ENCODE measurements around the gene AGAP1. TPM values are rescaled to one million over a fixed set of nuclear protein-coding genes. Genes with fewer than 3 reads are reported as not detected.

AGAP1 gene
- total RNA-seq, 6 experiments from 2014 or later, result 14.1 to 16.0 (median 15.1) TPM

DNA sequence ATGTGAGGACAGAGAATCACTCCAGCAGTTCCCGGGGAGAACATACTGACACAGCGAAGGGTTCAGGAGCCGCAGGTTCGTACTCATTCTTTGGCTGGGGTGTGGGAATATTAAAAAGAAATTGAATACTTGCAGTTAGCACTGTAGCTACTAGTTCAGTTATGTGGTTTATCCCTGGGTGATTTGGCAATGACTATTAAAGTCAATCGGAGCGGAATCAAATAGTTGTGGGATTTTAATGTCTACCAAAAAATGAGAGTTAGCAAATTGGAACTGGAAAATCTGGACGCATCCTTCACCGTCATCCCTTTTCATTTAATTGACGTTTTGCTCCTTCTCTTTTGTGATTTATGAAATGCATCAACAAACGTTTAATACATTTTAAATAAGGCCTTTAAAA is 623.6 kb downstream of the AGAP1 start:
- H3K9me3 Mint-ChIP-seq, result peaks cover 15% of the 10 kb centered on the region

GRCh38 chr2:236117861-236118269 is 624.0 kb downstream of the AGAP1 start:
- TF ChIP-seq, protein P1, sequence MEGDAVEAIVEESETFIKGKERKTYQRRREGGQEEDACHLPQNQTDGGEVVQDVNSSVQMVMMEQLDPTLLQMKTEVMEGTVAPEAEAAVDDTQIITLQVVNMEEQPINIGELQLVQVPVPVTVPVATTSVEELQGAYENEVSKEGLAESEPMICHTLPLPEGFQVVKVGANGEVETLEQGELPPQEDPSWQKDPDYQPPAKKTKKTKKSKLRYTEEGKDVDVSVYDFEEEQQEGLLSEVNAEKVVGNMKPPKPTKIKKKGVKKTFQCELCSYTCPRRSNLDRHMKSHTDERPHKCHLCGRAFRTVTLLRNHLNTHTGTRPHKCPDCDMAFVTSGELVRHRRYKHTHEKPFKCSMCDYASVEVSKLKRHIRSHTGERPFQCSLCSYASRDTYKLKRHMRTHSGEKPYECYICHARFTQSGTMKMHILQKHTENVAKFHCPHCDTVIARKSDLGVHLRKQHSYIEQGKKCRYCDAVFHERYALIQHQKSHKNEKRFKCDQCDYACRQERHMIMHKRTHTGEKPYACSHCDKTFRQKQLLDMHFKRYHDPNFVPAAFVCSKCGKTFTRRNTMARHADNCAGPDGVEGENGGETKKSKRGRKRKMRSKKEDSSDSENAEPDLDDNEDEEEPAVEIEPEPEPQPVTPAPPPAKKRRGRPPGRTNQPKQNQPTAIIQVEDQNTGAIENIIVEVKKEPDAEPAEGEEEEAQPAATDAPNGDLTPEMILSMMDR (IDR thresholded peaks at IDR 0.05), result no peak
- H3K4me3 Mint-ChIP-seq, result no peak overlapping the region
- peaks cover 10% of the 10 kb centered on the region; the same call in 1 of the 2 replicates for H3K9me3 Mint-ChIP-seq
- DNase-seq, result no peak
- no peaks in the 10 kb centered on the region for H3K4me1 Mint-ChIP-seq (ENCODE audit: low read depth)
- no peaks in the 10 kb centered on the region; the same call in 1 of the 2 replicates for H3K27me3 Mint-ChIP-seq (ENCODE audit: insufficient read depth)
- H3K27ac Mint-ChIP-seq, result no peak overlapping the region
- peaks cover 8% of the 10 kb centered on the region for H3K36me3 Mint-ChIP-seq (ENCODE audit: low read depth)

More for the DNA sequence above, 623.6 kb downstream of the AGAP1 start:
- Mint-ChIP-seq H3K4me1 (ENCODE audit: low read depth) (no peaks in the 10 kb centered on the region), H3K4me3 (no peak overlapping the region), H3K36me3 (ENCODE audit: low read depth) (peaks cover 13% of the 10 kb centered on the region), H3K27ac (no peak overlapping the region), H3K27me3 (ENCODE audit: insufficient read depth) (no peaks in the 10 kb centered on the region; the same call in 1 of the 2 replicates)
- TF ChIP-seq, protein P1 (IDR thresholded peaks at IDR 0.05), result no peak
- DNase-seq, result no peak

DNA sequence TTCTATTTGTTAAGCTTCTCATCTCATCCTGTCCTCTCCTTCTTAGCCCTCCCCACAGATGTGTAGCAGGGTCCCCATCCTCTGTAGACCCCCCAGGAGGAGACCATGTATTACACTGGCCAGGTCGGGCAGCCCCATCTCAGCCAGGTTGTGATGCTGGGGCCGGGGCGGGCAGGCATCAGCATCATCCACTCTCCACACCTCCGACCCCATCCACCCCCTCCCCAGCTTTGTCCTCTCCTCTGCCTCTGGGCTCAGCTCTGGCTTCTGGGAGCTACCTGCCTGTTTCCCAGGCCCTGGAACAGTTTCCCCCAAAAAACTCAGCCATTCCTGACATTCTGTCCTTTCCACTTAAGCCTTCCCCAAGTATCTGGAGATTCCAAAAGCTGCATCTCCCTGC is 625.2 kb downstream of the AGAP1 start:
- peaks cover under 1% of the 10 kb centered on the region; the same call in 1 of the 2 replicates for H3K9me3 Mint-ChIP-seq
- no peaks in the 10 kb centered on the region; the same call in 1 of the 2 replicates for H3K27me3 Mint-ChIP-seq (ENCODE audit: insufficient read depth)
- no peaks in the 10 kb centered on the region for H3K4me1 Mint-ChIP-seq (ENCODE audit: low read depth)
- peaks cover 6% of the 10 kb centered on the region; the same call in 1 of the 2 replicates for H3K36me3 Mint-ChIP-seq (ENCODE audit: low read depth)
- TF ChIP-seq, protein P1 (IDR thresholded peaks at IDR 0.05), result no peak
- no peak for DNase-seq
- no peak overlapping the region for H3K27ac Mint-ChIP-seq
- no peak overlapping the region for H3K4me3 Mint-ChIP-seq

GRCh38 chr2:236119476-236119875 is 625.6 kb downstream of the AGAP1 start:
- Mint-ChIP-seq H3K4me3 (no peak overlapping the region), H3K9me3 (no peaks in the 10 kb centered on the region; the same call in 1 of the 2 replicates), H3K36me3 (ENCODE audit: low read depth) (peaks cover 6% of the 10 kb centered on the region; the same call in 1 of the 2 replicates), H3K27ac (no peak overlapping the region), H3K4me1 (ENCODE audit: low read depth) (no peaks in the 10 kb centered on the region), H3K27me3 (ENCODE audit: insufficient read depth) (no peaks in the 10 kb centered on the region; the same call in 1 of the 2 replicates)
- DNase-seq, result no peak
- TF ChIP-seq, protein P1 (IDR thresholded peaks at IDR 0.05), result no peak

DNA sequence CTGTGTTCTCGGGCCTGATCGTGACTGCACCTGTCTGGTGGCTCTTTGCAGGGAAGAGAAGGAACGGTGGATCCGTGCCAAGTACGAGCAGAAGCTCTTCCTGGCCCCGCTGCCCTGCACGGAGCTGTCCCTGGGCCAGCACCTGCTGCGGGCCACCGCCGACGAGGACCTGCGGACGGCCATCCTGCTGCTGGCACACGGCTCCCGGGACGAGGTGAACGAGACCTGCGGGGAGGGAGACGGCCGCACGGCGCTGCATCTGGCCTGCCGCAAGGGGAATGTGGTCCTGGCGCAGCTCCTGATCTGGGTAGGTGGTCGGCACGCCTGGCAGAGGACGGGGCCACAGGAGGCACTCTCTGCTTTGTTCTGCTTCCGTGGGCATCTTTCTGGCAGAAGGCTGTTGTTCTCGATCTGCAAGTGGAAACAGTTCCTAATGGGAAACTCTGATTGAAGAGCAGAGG is 626.3 kb downstream of the AGAP1 start:
- Mint-ChIP-seq H3K36me3 (ENCODE audit: low read depth) (peaks cover 11% of the 10 kb centered on the region; the same call in 1 of the 2 replicates), H3K27ac (no peak overlapping the region), H3K27me3 (ENCODE audit: insufficient read depth) (no peaks in the 10 kb centered on the region; the same call in 1 of the 2 replicates), H3K4me1 (ENCODE audit: low read depth) (no peaks in the 10 kb centered on the region), H3K9me3 (no peaks in the 10 kb centered on the region; the same call in 1 of the 2 replicates), H3K4me3 (no peak overlapping the region)
- no peak for DNase-seq
- TF ChIP-seq, protein P1 (IDR thresholded peaks at IDR 0.05), result no peak

All from HFFc6 (cell line).